ENCODE results near the gene SARDH. TPM values are rescaled to one million over a fixed set of nuclear protein-coding genes. Genes with fewer than 3 reads are reported as not detected.

SARDH gene
- total and polyA plus RNA-seq, 2 donors (not counting 1 experiment from before 2014, with no cell fraction given), result 0.03 to 0.07 TPM

DNA sequence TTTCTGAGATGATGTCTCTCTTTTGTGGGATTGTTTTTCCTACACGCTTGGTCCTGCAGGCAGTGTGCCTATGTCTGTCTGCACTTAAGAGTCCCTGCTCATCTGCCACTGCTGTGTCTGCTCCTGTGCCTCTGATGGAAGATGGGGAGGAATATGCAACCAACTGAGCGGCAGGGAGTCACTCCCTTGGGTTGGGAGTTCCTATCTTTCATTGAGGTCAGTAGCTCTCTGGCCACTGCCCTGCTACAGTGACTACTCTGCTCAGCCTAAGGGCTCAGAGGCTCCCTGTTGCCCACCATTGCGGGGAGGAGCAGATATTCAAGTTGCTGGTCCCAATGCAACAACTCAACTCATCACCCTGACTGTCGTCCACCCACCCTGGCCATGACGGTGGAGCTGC, 115.6 kb downstream of the SARDH start:
- peaks cover 31% of the 10 kb centered on the region for H3K27me3 Mint-ChIP-seq
- H3K9me3 Mint-ChIP-seq (ENCODE audit: insufficient read depth), result peaks cover 11% of the 10 kb centered on the region

DNA sequence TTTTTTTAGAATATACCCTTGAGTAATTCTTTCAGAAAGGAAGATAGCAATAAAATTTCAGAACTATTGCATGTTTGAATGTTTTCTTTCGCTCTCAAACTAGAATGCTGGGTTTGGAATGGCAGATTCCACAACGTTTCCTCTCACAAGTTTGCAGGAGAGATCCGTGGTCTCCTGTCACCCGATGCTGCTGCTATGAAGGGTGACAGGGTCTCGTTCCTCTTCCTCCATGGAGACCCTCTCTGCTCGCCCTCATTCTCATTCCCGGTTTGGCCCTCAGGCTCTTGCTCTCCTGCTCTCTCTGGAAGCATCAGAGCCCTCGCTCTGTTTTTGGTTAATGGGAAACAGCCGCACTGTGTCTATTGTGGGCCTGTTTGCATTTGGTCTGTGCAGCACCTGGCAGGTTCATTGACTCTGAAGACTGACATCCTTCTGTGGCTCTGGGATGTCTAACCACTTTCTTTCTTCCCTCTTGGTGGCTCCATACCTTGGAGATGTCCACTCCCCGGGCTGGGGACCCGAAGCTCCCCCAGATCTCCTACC, 116.4 kb downstream of the SARDH start:
- H3K27ac Mint-ChIP-seq, result no peak overlapping the region
- DNase-seq (no peak), ATAC-seq (ENCODE audit: low read depth) (no peak)
- Histone ChIP-seq H3K27ac (ENCODE audit: low read length in 2 of 2) (no peak overlapping the region), H3K4me2 (replicated peaks; ENCODE audit: low read depth, low read length, poor library complexity, severe bottlenecking) (no peak overlapping the region), H3K9ac (ENCODE audit: low read length) (no peak overlapping the region), H3K4me3 (ENCODE audit: control extremely low read depth in 1 of 5, extremely low read depth in 1 of 5, insufficient read depth in 1 of 5, low read depth in 2 of 5, low read length in 4 of 5) (no peak overlapping the region), H2AFZ (ENCODE audit: insufficient read depth, low read depth, low read length, poor library complexity, severe bottlenecking) (no peak overlapping the region), H3K79me2 (ENCODE audit: control insufficient read depth, insufficient read depth, low read length) (no peaks in the 10 kb centered on the region), H3K9me3 (ENCODE audit: control extremely low read depth in 1 of 3, control insufficient read depth in 2 of 3, insufficient read depth in 1 of 3, low read length in 2 of 3) (peaks cover 1 to 17% (median 16%) of the 10 kb centered on the region in 3 donors), H3K27me3 (replicated peaks in 1 of 4; ENCODE audit: control extremely low read depth in 1 of 4, control insufficient read depth in 3 of 4, insufficient read depth in 4 of 4, low read length in 3 of 4) (peaks cover 0 to 21% (median 4%) of the 10 kb centered on the region in 4 experiments), H4K20me1 (ENCODE audit: control insufficient read depth, insufficient read depth, low read length, poor library complexity, severe bottlenecking) (no peaks in the 10 kb centered on the region), H3K36me3 (replicated peaks in 1 of 2; ENCODE audit: control extremely low read depth in 1 of 2, control insufficient read depth in 1 of 2, extremely low read depth in 1 of 2, insufficient read depth in 2 of 2, low read length in 1 of 2) (no peaks in the 10 kb centered on the region), H3K4me1 (ENCODE audit: control insufficient read depth in 2 of 2, insufficient read depth in 2 of 2, low read length in 2 of 2) (peaks cover 7 to 9% of the 10 kb centered on the region in 2 donors)
- ChIA-PET CTCF (no interaction called here), POLR2A (no interaction called here)
- H3K4me3 Mint-ChIP-seq, result no peak overlapping the region
- intact Hi-C loops (cut with micrococcal nuclease), result no loop called here
- no peak for TF ChIP-seq EZH2 (IDR thresholded peaks at IDR 0.05; ENCODE audit: borderline replicate concordance, insufficient read depth, low read depth, low read length, poor library complexity, severe bottlenecking)
- TF ChIP-seq CTCF (IDR thresholded peaks at IDR 0.05), result no peak
- 86% methylated on average over 9 of the region's 11 CpGs for WGBS (ENCODE audit: insufficient coverage)
- peaks cover 12% of the 10 kb centered on the region for H3K4me1 Mint-ChIP-seq
- peaks cover 31% of the 10 kb centered on the region for H3K27me3 Mint-ChIP-seq
- peaks cover 7% of the 10 kb centered on the region for H3K9me3 Mint-ChIP-seq (ENCODE audit: insufficient read depth)

More for the DNA sequence above, 115.6 kb downstream of the SARDH start:
- Histone ChIP-seq H3K4me1 (ENCODE audit: control insufficient read depth in 2 of 2, insufficient read depth in 2 of 2, low read length in 2 of 2) (peaks cover 7 to 9% of the 10 kb centered on the region in 2 donors), H3K4me3 (ENCODE audit: control extremely low read depth in 1 of 5, extremely low read depth in 1 of 5, insufficient read depth in 1 of 5, low read depth in 2 of 5, low read length in 4 of 5) (no peak overlapping the region), H2AFZ (ENCODE audit: insufficient read depth, low read depth, low read length, poor library complexity, severe bottlenecking) (no peak overlapping the region), H4K20me1 (ENCODE audit: control insufficient read depth, insufficient read depth, low read length, poor library complexity, severe bottlenecking) (no peaks in the 10 kb centered on the region), H3K4me2 (replicated peaks; ENCODE audit: low read depth, low read length, poor library complexity, severe bottlenecking) (no peak overlapping the region), H3K79me2 (ENCODE audit: control insufficient read depth, insufficient read depth, low read length) (no peaks in the 10 kb centered on the region), H3K27me3 (replicated peaks in 1 of 4; ENCODE audit: control extremely low read depth in 1 of 4, control insufficient read depth in 3 of 4, insufficient read depth in 4 of 4, low read length in 3 of 4) (peaks cover 0 to 20% (median 4%) of the 10 kb centered on the region in 4 experiments), H3K9me3 (ENCODE audit: control extremely low read depth in 1 of 3, control insufficient read depth in 2 of 3, insufficient read depth in 1 of 3, low read length in 2 of 3) (peaks cover 1 to 21% (median 18%) of the 10 kb centered on the region in 3 donors), H3K36me3 (replicated peaks in 1 of 2; ENCODE audit: control extremely low read depth in 1 of 2, control insufficient read depth in 1 of 2, extremely low read depth in 1 of 2, insufficient read depth in 2 of 2, low read length in 1 of 2) (no peaks in the 10 kb centered on the region), H3K9ac (ENCODE audit: low read length) (no peak overlapping the region), H3K27ac (ENCODE audit: low read length in 2 of 2) (no peak overlapping the region)
- TF ChIP-seq CTCF (IDR thresholded peaks at IDR 0.05) (no peak), EZH2 (IDR thresholded peaks at IDR 0.05; ENCODE audit: borderline replicate concordance, insufficient read depth, low read depth, low read length, poor library complexity, severe bottlenecking) (no peak)
- H3K4me3 Mint-ChIP-seq, result no peak overlapping the region
- H3K4me1 Mint-ChIP-seq, result peaks cover 12% of the 10 kb centered on the region
- intact Hi-C loops (cut with micrococcal nuclease), result no loop called here
- H3K27ac Mint-ChIP-seq, result no peak overlapping the region
- 71% methylated on average over 1 of the region's 5 CpGs for WGBS (ENCODE audit: insufficient coverage)
- ChIA-PET POLR2A (no interaction called here), CTCF (no interaction called here)
- DNase-seq (no peak), ATAC-seq (ENCODE audit: low read depth) (no peak)
